CD4-positive, alpha-beta T cell treated with Interleukin-2 at 100 ng/mL for 4 hours (primary cell): ENCODE measurements around the gene CNNM1.

ENCODE experiments used
- DNase-seq: peaks from one replicate; pipeline ENCODE4 v3.0.0-alpha.2; 2020; ENCODE audit warnings: low spot score

The CNNM1 gene

DNA sequence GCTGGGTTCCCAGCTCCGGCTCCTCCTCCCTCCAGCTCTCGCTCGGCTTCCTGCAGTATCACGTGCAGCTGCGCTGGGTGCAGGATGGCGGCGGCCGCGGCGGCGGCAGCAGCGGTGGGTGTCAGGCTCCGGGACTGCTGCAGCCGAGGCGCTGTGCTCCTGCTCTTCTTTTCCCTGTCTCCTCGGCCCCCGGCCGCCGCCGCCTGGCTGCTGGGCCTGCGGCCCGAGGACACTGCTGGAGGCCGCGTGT, at the start of gene CNNM1:
TSS of gene CNNM1 (plus strand) at position 53 of the 250 bp plus-strand sequence. CDS start at position 85, 32 bp downstream.
- DNase-seq, result no peak

DNA sequence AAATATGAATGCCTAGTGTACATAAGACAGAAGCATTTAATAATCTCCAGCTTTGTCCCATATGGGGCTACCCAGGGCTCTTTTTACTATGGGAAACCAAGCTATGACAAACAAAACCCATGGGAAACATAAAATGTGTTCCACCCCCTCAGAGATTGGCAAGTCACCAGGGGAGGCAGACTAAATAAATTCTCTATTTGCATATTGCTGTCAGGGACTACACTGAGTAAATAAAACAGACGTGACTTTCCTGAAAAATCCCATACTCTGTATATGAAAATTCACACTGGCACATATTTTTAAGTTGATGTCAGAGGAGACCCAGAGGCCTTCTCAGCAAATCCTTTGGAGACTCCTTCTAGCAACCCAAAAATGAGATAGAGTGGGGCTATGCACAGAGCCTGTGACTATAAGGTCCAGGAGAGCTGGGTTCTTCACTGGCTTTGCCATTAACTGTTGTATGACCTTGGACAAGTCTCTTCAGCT, 49.5 kb upstream of the CNNM1 start:
- no peak for DNase-seq

DNA sequence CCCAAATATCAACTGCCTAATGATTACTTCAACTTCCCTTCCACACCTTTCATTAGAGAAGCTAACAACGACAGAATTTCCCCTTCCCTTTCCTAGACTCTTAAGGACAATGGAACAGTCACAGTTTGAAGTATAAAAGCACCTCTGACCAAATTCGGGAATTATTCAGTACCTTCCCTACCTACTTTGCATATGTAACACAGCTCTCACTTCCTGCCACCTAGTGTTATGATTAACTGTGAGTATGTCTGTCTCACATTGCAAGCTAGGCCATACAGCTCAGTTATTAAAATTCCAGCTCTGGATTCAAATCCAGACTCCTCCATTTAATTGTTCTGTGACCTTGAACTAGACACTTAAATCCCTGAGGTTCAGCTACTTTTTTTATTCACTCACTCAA, 48.7 kb upstream of the CNNM1 start:
- DNase-seq, result no peak

DNA sequence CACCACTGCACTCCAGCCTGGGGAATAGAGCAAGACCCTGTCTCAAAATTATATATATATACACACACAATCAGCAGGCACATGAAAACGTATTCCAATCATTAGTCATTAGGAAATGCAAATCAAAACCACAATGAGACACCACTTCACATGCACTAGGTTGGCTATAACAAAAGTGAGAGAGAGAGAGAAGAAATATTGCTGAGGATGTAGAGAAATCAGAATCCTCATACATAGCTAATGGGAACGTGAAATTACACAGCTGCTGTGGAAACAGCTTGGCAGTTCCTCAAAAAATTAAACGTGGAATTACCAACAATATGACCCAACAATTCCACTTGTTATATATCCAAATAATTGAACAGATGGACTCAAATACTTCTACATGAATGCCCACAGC, 43.3 kb upstream of the CNNM1 start:
- DNase-seq, result no peak

DNA sequence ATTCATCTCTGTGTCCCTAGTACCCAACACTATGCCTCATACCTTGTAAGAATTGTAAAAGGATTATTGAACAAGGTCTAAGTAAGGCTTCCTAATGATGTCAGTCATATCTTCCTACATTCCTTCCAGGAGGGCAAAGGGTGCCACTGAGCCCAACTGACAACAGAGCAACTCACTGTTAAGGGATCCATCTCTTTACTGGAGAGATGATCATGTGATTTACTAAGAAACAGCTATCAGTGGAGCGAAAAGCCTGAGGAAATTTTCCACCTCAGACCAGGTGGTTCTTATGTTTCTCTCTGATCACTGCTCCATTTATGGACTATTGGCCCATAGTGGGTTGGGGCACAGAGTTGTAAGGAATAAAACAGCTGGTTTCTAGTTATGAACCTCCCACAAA, 38.9 kb upstream of the CNNM1 start:
- DNase-seq, result no peak

DNA sequence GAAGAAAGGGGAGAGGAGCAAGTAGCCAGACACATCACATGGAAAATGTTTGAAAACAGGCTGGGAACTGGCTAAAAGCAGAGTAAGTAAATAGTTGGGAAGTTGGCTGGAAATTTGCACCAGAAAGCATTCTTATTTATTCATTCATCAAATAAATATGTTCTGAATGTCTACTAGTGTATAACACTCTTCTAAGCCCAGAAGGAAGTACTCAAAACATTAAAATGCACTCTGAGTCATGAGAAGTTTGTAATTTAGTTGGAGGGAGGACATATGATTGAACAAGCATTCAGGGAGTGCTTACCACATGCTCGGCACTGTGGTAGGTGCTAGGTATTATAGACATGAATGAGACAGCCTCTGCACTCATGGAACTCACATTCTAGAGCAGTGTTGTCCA, 37.0 kb upstream of the CNNM1 start:
- DNase-seq, result no peak

DNA sequence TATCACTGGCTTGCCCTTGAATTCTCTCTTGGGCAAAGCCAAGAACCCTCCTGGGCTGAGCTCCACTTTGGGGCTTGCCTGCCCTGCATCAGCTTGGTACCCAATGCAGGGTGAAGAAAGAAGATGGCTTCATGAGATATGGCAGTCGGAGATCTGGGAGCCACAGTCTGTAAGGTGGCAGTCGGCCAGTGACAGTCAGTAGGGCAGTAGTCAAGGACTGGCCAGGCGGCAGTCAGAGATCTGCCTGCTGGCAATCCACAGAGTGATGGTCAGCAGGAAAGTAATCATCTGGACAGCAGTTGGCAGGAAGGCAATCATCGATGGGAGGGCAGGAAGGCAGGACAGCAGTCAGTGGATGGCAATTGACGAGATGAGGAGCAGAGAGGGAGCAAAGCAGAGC, 32.6 kb upstream of the CNNM1 start:
- DNase-seq, result no peak

DNA sequence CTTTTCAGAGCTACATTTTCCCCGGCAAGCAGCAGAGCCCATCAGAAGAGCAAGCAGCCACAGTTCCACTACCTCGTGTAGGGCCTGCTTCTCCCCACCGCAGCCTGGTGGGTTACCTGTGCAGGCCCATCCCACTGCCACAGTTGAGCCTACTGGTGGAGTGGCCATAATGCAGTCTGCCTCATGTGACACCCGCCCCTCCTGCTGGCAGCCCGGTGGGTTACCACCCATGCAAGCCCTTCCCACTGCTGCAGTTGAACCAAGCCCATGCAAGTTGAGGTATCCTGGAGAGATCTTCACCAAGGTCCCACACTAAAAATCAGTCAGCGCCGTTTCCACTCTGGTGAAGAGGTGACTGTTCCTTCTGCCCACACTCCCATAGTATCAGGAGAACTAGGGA, 32.1 kb upstream of the CNNM1 start:
- DNase-seq, result no peak

DNA sequence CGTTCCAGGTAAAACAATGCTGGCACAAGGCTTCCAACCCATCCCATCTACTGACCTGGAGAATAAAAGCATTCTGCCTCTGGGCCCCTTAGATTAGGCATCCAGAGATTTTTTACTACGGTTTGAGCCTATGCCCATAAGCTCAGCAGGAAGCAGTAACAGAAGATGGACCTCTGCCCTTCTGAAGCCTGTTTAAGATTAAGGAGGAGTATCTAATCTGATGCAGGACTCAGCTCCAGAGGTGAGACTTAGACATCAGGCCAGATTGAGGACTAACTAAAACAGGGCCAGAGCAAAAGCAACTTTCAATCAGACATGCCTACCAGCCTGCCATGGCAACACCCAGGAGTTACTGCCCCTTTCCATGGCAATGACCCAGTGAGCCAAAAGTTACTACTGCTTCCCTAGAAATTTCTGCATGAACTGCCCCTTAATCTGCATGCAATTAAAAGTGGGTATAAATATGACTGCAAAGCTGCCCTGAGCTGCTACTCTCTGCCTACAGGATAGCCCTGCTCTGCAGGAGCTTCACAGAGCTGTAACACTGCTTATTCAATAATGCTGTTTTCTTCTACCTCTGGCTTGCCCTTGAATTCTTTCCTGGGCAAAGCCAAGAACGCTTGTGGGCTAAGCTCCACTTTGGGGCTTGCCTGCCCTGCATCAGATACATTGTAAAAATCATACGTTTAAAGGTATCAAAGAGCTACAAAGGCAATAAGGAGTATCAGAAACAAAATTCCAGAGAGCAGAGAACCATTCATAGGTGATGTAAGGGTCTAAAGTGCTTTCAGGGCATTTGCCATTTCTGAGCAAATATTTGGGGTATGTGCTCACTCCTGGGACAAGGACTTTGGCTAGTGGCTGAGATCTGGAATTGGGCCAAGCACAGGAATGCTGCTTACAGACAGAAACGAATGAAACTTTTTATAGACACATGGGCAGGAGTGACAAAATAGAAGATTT, 25.0 kb upstream of the CNNM1 start:
- DNase-seq, result no peak

DNA sequence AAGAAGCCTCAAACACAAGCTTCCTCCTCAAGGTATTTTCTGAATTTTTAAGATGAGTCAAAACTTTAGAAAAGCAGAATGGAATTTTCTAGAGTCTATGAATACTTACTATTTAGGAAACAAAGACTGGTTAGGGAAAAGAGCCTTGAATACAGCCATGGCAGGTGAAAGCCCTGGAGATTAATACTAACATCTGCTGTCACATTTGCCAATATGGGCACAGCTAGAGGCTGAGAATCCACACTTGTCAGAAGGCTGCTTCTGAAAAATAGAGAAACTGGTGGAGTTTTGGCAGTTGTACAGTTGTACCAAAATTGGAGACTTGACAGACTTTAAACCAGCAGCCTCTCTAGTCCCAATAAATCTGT, 24.3 kb upstream of the CNNM1 start:
- no peak for DNase-seq

DNA sequence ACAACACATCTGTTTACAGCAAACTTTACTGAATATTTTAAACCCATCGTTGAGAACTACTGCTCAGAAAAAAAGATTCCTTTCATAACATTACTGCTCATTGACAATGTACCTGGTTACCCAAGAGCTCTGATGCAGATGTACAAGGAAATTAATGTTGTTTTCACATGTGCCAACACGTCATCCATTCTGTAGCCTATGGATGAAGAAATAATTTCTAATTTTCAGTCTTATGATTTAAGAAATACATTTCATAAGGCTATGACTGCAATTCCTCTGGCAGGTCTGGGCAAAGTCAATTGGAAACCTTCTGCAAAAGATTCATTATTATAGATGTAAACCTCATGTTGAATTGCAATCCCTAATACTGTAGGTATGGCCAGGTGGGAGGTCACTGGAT, 16.7 kb upstream of the CNNM1 start:
- DNase-seq, result no peak

DNA sequence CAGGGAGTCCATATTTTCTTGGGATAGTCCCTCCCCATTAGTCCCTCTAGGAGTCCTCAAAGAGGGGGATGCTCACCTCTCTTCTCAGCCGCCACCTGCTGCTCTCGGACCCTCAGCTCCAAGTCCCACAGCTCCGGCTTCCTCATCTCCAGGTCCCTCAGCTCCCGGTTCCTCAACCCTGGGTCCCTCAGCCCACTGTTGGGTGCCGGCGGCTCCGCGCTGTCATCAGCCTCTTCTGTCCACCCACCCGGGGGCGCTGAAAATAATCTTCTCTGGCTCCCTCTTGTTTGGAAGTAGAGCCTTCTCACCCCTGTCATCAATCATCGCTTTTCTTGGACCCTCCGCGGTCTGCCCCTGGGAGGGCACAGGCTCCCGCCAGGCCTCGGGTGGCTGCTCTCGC, 13.3 kb upstream of the CNNM1 start:
- no peak for DNase-seq

DNA sequence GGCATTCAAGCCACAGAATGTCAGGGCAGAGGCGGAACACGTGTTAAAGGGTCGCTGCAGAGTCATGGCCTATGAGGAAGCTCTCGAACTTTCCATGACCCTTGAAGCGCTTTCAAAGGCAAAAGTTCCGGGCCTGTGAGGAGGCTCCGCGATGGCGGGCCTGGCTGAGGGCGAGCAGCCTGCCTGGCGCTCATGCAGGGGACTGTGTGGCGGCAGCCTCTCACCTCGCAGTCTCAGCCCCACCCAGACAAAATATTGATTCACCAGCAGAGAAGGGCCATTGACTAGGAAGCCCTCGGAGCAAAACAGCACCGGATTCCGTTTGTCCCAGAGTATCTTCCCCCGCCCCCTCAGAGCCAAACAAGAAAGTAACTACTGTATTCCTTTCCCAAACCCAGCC, 12.8 kb upstream of the CNNM1 start:
- DNase-seq, result no peak

DNA sequence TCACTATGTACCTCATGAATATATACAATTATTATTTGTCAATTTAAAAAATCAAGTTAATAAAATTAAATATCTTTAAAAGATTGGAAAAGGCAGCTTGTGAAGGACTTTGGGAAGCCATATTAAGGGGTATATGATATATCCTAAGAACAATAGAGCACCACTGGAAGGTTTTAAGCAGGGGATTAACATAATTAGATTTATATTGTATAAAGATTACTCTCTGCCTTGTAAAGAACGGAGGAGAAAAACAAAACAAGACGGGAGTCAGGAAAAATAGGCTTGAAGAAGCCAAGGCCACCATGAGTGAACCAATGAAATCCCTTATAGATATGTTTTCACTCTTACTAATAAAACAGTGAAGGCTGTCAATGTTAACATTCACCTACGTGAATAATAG, 11.1 kb upstream of the CNNM1 start:
- DNase-seq, result no peak

DNA sequence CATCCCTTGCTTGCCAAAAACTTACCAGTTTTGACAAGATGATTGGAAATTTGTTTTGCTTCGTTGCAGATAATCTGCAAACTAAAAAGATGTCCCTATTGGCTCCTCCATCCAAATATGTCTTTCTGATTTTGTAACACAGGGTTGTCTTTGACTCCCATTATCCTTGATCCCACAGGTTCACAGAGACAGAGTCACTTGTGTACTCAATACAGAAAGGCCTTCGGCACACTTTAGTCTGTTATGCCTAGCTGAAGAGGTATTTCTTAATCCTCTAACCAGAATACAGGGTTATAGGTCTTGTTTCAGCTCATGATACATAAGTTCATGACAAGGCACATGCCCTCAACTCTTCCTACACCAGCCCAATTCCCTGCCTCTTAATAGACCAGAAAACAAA, 10.7 kb upstream of the CNNM1 start:
- DNase-seq, result no peak

DNA sequence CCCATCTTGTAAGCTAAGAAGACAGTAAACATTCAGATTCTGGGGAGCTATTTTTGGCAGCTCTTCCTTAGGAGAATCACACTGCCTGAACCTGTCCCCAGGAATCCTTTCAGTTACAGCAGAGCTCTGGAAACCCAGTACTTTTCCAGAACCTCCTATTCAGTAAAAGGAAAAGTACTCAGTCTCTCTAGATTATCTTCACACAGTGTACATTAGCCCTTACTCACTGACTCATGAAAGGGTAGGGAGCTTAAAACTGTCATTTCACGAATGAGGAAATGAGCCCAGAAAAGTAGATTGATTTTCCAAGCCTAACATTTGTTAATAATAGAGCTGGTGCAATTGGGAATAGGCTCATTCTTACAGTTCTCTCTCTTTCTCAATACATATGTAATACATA, 3.9 kb upstream of the CNNM1 start:
- no peak for DNase-seq

DNA sequence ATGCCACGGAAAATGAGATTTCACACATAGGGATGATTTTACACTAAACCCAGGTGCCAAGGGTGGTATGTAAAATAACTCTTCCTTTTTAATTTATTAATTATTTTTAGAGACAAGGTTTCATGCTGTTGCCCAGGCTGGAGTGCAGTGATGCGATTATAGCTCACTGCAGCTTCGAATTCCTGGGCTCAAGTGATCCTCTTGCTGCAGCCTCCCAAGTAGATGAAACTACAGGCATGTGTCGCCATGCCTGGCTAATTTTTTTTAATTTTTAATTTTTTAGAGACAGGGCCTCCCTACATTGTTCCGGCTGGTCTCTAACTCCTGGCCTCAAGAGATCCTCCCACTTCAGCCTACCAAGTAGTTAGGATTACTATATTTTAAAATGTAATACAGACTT, 2.3 kb upstream of the CNNM1 start:
- no peak for DNase-seq

DNA sequence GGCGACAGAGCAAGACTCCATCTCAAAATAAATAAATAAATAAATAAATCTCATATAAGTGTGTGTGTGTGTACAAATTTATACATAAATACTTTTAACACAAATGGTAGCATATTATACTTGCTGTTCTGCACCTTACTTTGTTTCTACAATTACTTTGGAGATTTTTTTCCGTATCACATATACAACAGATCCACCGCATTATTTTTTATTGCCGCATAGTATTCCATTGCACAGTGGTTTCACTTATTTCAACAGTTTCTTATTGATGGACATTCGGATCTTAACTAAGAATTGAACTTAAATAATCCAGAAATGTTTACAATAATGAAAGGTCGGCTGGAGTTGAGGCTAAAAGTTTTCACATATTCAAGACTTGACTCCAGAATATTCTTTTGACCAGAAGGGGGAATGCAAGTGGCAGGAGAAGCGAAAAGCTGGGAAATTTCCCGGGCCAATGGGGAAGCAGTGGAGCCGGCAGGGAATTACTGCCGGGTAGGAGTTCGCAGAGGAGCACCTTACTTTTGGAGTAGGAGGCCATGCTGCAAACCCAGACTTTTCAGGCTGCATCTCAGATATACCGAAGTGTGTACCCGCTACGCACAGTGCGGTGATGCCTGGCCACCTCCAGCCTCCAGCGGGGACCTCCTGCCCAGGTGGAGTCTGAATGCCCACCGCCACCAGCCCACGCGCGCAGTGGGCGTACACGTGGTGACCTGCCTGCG, 415 bp upstream of the CNNM1 start:
- DNase-seq, result no peak

DNA sequence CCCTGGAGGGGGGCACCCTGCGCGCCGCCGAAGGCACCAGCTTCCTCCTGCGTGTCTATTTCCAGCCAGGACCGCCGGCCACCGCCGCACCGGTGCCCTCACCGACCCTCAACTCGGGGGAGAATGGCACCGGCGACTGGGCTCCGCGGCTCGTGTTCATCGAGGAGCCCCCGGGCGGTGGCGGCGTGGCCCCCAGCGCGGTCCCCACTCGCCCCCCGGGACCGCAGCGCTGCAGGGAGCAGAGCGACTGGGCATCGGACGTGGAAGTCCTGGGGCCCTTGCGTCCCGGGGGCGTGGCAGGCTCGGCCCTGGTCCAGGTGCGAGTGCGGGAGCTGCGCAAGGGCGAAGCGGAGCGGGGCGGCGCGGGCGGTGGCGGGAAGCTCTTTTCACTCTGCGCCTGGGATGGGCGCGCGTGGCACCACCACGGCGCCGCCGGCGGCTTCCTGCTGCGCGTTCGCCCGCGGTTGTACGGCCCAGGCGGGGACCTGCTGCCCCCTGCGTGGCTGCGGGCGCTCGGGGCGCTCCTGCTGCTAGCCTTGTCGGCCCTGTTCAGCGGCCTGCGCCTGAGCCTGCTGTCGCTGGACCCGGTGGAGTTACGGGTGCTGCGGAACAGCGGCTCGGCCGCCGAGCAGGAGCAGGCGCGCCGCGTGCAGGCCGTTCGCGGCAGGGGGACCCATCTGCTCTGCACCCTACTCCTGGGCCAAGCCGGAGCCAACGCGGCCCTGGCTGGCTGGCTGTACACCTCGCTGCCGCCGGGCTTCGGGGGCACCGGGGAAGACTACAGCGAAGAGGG, 594 bp downstream of the CNNM1 start:
- no peak for DNase-seq

DNA sequence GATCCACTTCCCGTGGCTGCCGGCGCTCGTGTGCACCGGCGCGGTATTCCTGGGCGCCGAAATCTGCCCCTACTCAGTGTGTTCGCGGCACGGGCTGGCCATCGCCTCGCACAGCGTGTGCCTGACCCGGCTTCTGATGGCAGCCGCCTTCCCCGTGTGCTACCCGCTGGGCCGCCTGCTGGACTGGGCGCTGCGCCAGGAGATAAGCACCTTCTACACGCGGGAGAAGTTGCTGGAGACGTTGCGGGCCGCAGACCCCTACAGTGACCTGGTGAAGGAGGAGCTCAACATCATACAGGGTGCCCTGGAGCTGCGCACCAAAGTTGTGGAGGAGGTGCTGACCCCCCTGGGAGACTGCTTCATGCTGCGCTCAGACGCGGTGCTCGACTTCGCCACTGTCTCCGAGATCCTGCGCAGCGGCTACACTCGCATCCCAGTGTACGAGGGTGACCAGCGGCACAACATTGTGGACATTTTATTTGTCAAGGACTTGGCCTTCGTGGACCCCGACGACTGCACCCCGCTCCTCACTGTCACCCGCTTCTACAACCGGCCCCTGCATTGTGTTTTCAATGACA, 1.3 kb downstream of the CNNM1 start:
- DNase-seq, result no peak

DNA sequence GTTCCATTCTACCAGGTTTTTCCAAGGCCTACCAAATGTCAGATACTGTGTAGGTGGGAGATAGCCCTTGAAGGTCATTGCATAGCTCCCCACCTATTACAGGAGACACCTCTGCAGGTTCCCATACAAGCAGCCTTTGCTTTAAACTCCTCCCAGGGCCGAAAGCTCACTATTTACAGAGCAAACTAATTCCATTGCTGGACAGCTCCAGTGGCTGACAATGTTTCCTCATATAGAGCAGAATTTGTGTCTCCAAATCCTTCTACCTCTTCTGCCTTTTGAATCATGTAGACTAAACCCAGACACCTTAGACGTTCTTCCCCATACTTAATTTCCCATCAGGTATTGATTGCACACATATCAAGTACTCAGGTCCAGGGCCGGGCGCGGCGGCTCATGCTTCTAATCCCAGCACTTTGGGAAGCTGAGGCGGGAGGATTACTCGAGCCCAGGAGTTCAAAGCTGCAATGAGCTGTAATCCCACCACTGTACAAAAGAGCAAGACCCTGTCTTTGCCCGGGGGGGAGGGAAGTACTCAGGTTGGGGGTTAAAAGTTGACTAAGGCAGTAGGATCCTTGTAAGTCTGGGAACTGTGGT, 2.1 kb downstream of the CNNM1 start:
- no peak for DNase-seq

DNA sequence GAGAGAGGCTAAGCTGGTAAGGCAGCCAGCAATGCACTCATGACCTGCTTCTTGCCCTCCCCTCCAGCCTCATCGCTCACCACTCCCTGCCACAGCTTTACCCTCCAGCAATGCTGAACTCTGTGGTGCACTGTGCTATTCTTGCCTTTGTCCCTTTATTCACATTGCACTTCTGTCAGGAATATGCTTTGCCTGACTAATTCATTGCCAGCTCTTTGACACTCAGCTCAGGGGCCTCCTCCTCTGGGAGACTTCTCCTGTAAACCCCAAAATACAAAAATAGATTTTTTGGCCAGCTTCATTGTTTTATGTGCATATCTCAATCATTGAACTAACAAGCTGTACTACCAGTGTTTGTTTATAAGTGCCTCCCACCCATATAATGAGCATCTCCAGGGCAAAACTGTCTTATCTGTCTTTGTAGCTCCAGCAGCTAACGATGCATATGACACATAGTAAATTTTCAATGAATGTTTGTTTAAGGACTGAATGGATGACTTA, 8.2 kb downstream of the CNNM1 start:
- no peak for DNase-seq
